HG03039 (cell line): ENCODE results near the gene CD300A.

Source experiments
- ATAC-seq: cut with Tn5 transposase; IDR thresholded peaks from one replicate; pipeline ENCODE4 v1.9.1; 2021; ENCODE audit warnings: mild to moderate bottlenecking, moderate library complexity; ENCODE audit not compliant: unreplicated experiment

The CD300A gene

DNA sequence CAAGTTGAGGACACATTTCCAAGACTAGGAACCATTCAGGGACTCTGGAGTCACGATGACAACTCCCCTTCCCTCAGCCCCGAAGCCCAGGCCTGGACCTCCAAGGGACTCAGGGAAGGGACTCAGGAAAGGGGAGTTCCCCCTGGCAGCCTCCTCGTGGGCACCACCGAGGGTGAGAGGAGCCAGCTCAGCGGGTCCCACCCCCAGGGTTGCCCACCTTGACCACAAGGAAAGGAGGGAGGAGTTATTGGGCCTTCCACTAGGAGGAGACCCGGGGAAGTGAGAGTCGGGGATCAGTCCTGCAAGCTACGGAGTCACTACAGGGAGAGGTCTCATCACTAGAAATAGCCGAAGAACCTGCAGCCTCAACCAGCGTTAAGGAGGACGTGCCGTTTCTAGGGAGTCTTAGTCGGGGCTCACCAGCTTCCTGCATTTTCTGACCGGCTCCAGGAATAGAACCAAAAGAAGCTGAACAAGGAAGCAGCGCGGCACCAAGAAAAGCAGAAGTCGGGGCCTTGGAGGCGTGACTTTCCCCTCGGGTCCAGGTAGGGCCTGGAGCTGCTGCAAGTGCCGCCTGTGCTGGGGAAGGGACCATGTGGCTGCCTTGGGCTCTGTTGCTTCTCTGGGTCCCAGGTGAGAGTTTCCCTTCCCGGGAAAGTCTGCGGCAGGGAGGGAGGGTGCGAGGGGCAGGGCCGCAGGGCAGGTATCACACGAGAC lies at the start of gene CD300A:
TSS of gene CD300A (plus strand) at position 524 of the 717 bp plus-strand sequence. CDS start at position 594, 70 bp downstream.
- no peak for ATAC-seq

- no peak for ATAC-seq
Observed at GRCh38 chr17:74417178-74418045, 49.0 kb upstream of the CD300A start.

DNA sequence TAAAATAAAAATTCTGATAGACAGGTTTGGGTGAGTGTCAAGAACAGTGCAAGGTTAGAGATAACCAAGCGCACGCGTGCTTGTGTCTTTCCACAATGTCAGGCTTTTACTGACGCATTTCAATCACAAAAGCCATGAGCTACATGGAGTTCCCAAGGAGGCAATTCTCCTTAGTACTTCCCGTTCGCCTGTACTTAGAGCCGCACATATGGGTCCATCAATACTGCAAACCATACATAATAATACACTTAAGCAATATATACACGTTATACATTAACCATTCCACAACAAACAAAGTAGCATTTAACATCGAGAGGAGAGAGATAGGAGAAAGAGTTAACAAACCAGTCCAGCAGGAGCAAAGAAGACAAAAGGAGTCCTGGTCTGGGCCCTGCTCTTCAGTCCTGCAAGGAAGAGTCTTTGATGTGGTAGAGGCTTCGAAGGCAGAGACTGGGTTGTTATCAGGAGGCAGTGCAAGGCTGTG lies 46.5 kb upstream of the CD300A start:
- no peak for ATAC-seq

- ATAC-seq: no peak
Observed at GRCh38 chr17:74424117-74424516, 42.3 kb upstream of the CD300A start.

GRCh38 chr17:74424657-74425056 lies 41.8 kb upstream of the CD300A start:
- no peak for ATAC-seq

DNA sequence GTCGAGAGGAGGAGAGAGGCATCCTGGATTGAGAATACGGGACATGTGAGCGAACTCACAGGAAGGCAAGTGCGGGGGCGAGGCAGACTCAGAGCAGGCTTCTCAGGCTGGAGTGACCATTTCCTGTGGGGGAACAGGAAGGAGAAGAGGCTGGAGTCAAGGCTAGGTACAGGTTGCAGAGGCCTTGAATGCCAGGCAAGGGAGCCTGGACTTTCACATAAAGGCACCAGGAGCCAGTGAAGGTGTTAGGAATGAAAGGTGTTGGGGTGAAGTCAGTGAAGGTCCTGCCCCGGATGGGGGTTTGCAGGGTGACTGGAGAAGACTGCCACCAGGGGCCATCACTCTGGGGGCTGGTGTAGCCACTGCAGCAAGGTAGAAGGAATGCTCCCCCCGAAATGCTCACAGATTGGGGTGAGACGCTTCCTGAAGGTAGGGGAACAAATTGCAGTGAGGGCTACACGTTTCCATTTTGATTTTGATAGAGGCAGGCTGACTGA lies 39.8 kb upstream of the CD300A start:
- ATAC-seq: no peak

- no peak for ATAC-seq
Observed at GRCh38 chr17:74427048-74427762, 39.2 kb upstream of the CD300A start.

- ATAC-seq: no peak
Observed at GRCh38 chr17:74427763-74428153, 38.7 kb upstream of the CD300A start.

DNA sequence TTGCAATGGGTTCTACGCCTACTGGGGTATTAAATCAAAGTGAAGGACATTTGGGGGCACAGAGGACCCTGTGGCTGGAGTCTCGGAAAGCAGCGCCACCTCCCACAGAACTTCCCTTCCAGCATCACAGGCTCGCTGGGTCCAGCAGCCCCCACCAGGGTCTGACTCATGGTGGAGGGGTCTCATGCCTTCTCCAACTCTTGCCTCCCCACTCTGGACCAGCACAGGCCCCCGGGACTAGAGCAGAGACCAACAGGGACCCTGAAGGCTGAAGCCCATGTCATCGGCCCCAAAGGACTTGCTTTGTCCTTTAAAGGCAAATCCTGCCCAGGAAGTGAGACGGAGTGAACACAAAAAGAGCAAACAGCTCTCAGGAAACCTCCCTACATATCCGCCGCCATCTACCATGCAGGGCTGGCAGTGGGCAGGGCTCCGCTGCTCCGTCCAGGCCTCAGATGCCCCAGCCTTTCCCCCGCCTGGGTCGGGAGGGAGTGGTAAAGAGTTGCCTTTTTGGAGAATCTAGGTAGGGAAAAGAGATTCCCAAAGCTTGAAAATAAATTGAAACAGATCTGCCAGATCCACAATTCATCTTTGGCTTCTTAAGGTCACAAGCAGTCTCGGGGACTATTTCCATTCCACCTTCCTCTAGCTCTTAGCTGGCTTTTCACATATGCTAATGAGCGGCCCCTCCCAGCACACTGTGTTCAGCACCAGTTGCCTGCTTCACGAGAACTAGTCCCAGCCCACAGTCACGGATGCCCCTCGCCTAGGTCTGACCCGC lies 36.6 kb upstream of the CD300A start:
- no peak for ATAC-seq

DNA sequence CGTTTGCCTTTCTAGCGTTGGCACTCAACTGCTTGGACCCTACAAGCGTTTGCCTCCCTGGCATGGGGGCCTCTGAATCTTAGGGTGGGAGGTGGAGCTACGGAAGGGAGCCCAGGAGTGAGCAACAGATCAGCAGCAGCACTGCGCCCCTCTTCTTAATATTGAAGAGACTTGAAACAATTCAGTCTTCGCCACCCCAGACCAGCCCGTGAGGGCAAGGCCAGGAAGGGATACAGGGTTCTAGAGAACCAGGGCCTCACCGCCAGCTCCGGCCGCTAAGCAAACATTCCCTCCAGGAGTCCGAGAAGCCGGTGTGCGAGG lies 36.1 kb upstream of the CD300A start:
- ATAC-seq: no peak

GRCh38 chr17:74430706-74431567 lies 35.5 kb upstream of the CD300A start:
- no peak for ATAC-seq

- ATAC-seq: no peak
Observed at GRCh38 chr17:74431568-74432423, 34.6 kb upstream of the CD300A start, which contains the start of gene GPRC5C. TSS of gene GPRC5C (plus strand) at chr17:74432088. CDS start at chr17:74439777, 7,689 bp downstream.

DNA sequence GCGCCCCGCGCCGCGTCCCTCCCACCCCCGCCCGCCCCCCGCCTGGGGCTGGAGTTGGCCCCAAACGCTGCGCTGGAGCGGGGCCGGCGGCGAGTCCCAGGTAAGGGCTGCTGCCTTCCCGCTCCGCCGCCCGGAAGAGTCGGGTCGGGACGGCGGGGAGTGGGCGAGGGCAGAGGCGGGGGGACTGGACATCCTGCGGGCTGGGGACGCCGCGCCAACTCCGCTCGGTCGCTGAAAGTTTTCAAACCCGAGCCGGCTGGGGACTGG lies 34.1 kb upstream of the CD300A start:
- no peak for ATAC-seq

- ATAC-seq: no peak
Observed at GRCh38 chr17:74432766-74433391, 33.6 kb upstream of the CD300A start.

GRCh38 chr17:74433421-74434121 lies 32.9 kb upstream of the CD300A start:
- no peak for ATAC-seq

GRCh38 chr17:74435775-74436359 lies 30.6 kb upstream of the CD300A start:
- no peak for ATAC-seq

GRCh38 chr17:74437702-74438101 lies 28.7 kb upstream of the CD300A start:
- no peak for ATAC-seq
